ENCODE results near the gene TNS4.

The TNS4 gene

DNA sequence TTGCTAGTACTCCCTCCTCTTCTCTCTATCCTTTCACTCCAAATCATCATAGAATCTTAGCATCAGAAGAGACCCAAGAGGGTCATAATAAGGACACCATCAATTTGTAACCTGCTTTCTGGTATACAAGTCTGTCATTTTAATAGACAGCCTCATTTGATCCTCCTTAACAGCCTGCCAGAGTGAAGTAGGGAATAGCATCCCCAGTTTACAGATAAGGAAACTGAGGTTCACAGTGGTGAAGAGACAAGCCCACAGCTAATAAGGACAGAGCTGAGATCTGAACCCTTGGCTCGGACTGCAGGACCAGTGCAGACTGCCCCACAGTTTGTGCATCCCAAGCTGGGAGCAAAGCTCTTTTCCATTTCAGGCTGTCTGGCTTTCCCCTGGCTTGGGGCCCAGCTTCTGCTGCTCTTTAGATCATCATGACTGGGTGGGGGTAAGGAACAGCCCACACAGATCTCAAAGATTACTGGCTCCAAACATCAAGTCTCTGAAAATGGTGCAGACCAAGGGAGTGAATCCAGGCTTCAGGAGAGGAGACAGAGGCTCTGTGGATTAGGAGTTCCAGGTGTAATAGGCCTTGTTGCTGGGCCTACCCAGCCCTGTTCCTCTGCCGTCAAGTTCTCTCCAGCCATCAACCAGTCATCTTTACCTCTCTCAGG, 68.4 kb downstream of the TNS4 start:
- no peak overlapping the region for H2AFZ ChIP-seq (ENCODE audit: low read depth, low read length)

DNA sequence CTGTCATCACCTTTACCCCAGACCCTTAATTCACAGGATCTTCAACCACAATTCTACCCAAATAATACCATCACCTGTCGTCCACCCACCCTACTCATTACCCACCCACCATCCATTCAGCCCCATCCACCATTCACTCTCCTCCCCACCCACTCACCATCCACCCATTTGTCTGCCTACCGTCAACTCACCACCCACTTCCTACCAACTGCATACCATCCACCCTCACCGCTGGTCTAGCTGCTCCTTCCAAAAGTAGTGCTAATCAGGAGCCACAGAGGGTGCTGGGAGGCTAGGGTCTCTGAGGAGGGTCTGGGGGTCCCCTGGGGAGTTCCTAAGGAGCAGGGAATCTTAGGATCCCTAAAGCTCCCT, 70.2 kb downstream of the TNS4 start:
- no peak for TF ChIP-seq CTCF (IDR thresholded peaks at IDR 0.05; ENCODE audit: borderline replicate concordance, extremely low read depth, low read length, poor library complexity, severe bottlenecking)
- no peak for TF ChIP-seq EZH2 (IDR thresholded peaks at IDR 0.05; ENCODE audit: borderline replicate concordance, low read depth, low read length, severe bottlenecking)
- no peaks in the 10 kb centered on the region for H3K9me3 ChIP-seq (ENCODE audit: insufficient read depth, low read length, severe bottlenecking)
- H2AFZ ChIP-seq (ENCODE audit: low read depth, low read length) = no peak overlapping the region
- H3K36me3 ChIP-seq (ENCODE audit: insufficient read depth, low read length) = no peaks in the 10 kb centered on the region
- no peak for ATAC-seq (ENCODE audit: insufficient read depth, low read depth)
- H3K79me2 ChIP-seq (ENCODE audit: insufficient read depth, low read length) = no peaks in the 10 kb centered on the region
- no peaks in the 10 kb centered on the region for H3K27me3 ChIP-seq (ENCODE audit: insufficient read depth, low read length, poor library complexity)
- no peak overlapping the region for H3K4me3 ChIP-seq (ENCODE audit: low read depth in 1 of 2, low read length in 2 of 2)
- H4K20me1 ChIP-seq (ENCODE audit: insufficient read depth, low read length) = 0 out of 2 replicates have a peak, but pooled peaks cover 3% of the 10 kb centered on the region
- no peak overlapping the region for H3K4me2 ChIP-seq (ENCODE audit: insufficient read depth, low read length)
- DNase-seq = no peak
- peaks cover 18% of the 10 kb centered on the region for H3K4me1 ChIP-seq (ENCODE audit: insufficient read depth, low read length)
- H3K27ac ChIP-seq (ENCODE audit: low read length) = no peak overlapping the region
- H3K9ac ChIP-seq (ENCODE audit: low read depth, low read length) = no peak overlapping the region

More for the DNA sequence above, 68.4 kb downstream of the TNS4 start:
- no peak overlapping the region for H3K4me2 ChIP-seq (ENCODE audit: insufficient read depth, low read length)
- no peak for ATAC-seq (ENCODE audit: insufficient read depth, low read depth)
- no peak overlapping the region for H3K4me3 ChIP-seq (ENCODE audit: low read depth in 1 of 2, low read length in 2 of 2)
- H3K9me3 ChIP-seq (ENCODE audit: insufficient read depth, low read length, severe bottlenecking) = no peaks in the 10 kb centered on the region
- TF ChIP-seq EZH2 (IDR thresholded peaks at IDR 0.05; ENCODE audit: borderline replicate concordance, low read depth, low read length, severe bottlenecking) (no peak), CTCF (IDR thresholded peaks at IDR 0.05; ENCODE audit: borderline replicate concordance, extremely low read depth, low read length, poor library complexity, severe bottlenecking) (no peak)
- no peak overlapping the region for H3K27ac ChIP-seq (ENCODE audit: low read length)
- H3K27me3 ChIP-seq (ENCODE audit: insufficient read depth, low read length, poor library complexity) = no peaks in the 10 kb centered on the region
- H3K36me3 ChIP-seq (ENCODE audit: insufficient read depth, low read length) = no peaks in the 10 kb centered on the region
- H3K9ac ChIP-seq (ENCODE audit: low read depth, low read length) = no peak overlapping the region
- H3K79me2 ChIP-seq (ENCODE audit: insufficient read depth, low read length) = no peaks in the 10 kb centered on the region
- H4K20me1 ChIP-seq (ENCODE audit: insufficient read depth, low read length) = no peaks in the 10 kb centered on the region
- H3K4me1 ChIP-seq (ENCODE audit: insufficient read depth, low read length) = peaks cover 7% of the 10 kb centered on the region
- no peak for DNase-seq

DNA sequence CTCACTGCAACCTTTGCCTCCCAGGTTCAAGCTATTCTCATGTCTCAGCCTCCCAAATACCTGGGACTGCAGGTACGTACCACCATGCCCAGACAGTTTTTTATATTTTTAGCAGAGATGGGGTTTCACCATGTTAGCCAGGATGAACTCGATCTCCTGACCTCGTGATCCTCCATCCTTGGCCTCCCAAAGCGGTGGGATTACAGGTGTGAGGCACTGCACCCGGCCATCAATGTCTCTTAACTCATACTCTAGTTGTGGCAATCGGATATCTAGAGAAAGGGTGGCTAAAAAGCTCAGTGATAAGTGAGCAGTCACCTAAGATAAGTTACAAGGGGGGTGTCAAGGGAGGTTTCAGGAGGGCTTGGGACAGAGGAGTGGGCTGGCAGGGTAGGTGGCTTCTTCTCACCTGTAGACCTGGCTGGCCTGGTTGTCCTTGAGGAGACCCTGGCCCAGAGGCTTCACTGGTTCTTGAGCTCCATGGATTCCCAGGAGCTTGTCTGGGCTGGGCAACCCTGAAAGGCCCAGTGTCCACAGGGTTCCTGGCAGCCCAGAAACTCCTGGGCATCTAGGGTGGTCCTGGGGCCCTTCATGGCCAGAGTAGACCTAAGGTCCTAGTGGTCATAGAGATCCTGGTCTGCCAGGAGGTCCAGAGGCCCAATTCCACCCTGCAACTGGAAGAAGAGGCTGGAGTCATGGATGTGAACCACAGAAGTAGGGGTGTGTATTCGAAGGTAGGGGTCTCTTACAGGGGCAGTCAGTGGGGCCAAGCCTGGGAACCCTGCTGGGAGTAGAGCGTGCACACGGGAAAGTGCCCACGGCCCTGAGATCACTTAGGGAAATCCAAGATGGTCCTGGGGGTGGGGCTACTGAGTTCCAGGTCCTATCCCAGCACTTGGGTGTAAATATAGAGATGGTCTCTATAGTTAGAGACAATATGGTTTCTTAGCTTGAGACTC, 70.9 kb downstream of the TNS4 start:
- Histone ChIP-seq H3K4me3 (ENCODE audit: low read depth in 1 of 2, low read length in 2 of 2) (no peak overlapping the region), H3K27me3 (ENCODE audit: insufficient read depth, low read length, poor library complexity) (no peaks in the 10 kb centered on the region), H3K79me2 (ENCODE audit: insufficient read depth, low read length) (no peaks in the 10 kb centered on the region), H3K9ac (ENCODE audit: low read depth, low read length) (no peak overlapping the region), H3K4me1 (ENCODE audit: insufficient read depth, low read length) (peaks cover 24% of the 10 kb centered on the region), H2AFZ (ENCODE audit: low read depth, low read length) (no peak overlapping the region), H3K9me3 (ENCODE audit: insufficient read depth, low read length, severe bottlenecking) (no peaks in the 10 kb centered on the region), H4K20me1 (ENCODE audit: insufficient read depth, low read length) (0 out of 2 replicates have a peak, but pooled peaks cover 3% of the 10 kb centered on the region), H3K36me3 (ENCODE audit: insufficient read depth, low read length) (no peaks in the 10 kb centered on the region), H3K4me2 (ENCODE audit: insufficient read depth, low read length) (no peak overlapping the region), H3K27ac (ENCODE audit: low read length) (no peak overlapping the region)
- TF ChIP-seq CTCF (IDR thresholded peaks at IDR 0.05; ENCODE audit: borderline replicate concordance, extremely low read depth, low read length, poor library complexity, severe bottlenecking) = no peak
- TF ChIP-seq EZH2 (IDR thresholded peaks at IDR 0.05; ENCODE audit: borderline replicate concordance, low read depth, low read length, severe bottlenecking) = no peak
- DNase-seq = no peak
- no peak for ATAC-seq (ENCODE audit: insufficient read depth, low read depth)

Data from DND-41 (cell line).